Activated naive CD4-positive, alpha-beta T cell treated with anti-CD3 and anti-CD28 coated beads, Interleukin-2, amount 10 ng/mL, durations not matched to agents 7 days and 5 days (primary cell): ENCODE results near the gene SERPINB2.
"Not testable (repeated sequence)": the region's sequence is repeated elsewhere in the genome, so short reads cannot be mapped to it uniquely, and the experiment has no call there.

ENCODE experiments used
- CTCF ChIA-PET: fragments of 350-600 bp; sonication (Branson Sonifier 250); formaldehyde crosslinking; loops from one replicate; lab custom pipeline; 2021; ENCODE audit warnings: antibody characterized with exemption; lab: Charles Lee
- DNase-seq: peaks from one replicate; pipeline ENCODE4 v3.0.0-alpha.2; 2020
- H3K27ac Mint-ChIP-seq: one replicate; pipeline ENCODE4 v1.8.0; 2021; ENCODE audit warnings: mild to moderate bottlenecking, moderate library complexity, mixed read lengths
- H3K27me3 Mint-ChIP-seq: one replicate; pipeline ENCODE4 v1.8.0; 2021; ENCODE audit warnings: mild to moderate bottlenecking, mixed read lengths
- H3K36me3 Mint-ChIP-seq: one replicate; pipeline ENCODE4 v1.8.0; 2021; ENCODE audit warnings: mixed read lengths
- H3K4me1 Mint-ChIP-seq: one replicate; pipeline ENCODE4 v1.8.0; 2021; ENCODE audit warnings: mixed read lengths
- H3K4me3 Mint-ChIP-seq: one replicate; pipeline ENCODE4 v1.8.0; 2021; ENCODE audit warnings: mild to moderate bottlenecking, moderate library complexity, mixed read lengths
- H3K9me3 Mint-ChIP-seq: one replicate; pipeline ENCODE4 v1.8.0; 2021; ENCODE audit warnings: mixed read lengths

SERPINB2 gene

DNA sequence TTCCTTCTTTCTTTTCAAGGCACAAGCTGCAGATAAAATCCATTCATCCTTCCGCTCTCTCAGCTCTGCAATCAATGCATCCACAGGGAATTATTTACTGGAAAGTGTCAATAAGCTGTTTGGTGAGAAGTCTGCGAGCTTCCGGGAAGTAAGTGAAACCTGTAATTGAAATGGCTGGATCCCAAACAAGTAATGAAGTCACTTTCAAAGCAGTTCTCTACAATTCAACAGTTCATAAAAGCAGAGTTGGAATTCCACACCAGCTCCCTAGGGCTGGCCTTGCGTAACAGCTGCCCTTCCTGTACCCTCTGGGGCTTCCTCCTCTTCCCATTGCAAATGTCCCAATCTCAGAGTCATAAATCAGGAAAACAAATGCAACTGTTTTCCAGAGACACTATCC lies 9.6 kb downstream of the SERPINB2 start:
- no peaks in the 10 kb centered on the region for H3K36me3 Mint-ChIP-seq
- no peaks in the 10 kb centered on the region for H3K27me3 Mint-ChIP-seq
- CTCF ChIA-PET, result interaction anchor here (1.0 kb wide), 1 partner anchor 39 kb away, joined by 4 read pairs; no protein-coding TSS in a partner anchor
- no peak overlapping the region for H3K4me3 Mint-ChIP-seq
- H3K27ac Mint-ChIP-seq, result no peak overlapping the region
- no peaks in the 10 kb centered on the region for H3K4me1 Mint-ChIP-seq
- DNase-seq, result no peak
- H3K9me3 Mint-ChIP-seq, result no peaks in the 10 kb centered on the region

DNA sequence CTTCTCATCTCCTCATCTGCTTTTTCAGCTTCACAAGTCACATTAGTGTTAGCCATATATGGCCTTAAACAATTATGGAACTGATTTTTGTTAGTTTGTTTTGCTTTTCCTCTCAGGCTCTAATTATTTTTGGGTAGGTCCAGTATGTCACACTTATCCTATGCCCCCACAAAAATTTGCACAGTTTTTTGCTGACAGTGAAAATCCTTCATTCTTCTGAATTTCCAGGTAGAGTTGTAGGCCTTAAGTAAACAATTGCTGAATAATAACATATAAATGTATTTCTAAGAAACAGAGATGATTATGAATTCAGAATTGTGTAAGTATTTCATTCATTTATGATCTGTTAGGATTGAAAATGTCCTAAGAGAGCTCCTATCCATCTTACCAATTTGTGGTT lies 11.7 kb downstream of the SERPINB2 start:
- H3K27ac Mint-ChIP-seq, result no peak overlapping the region
- no peaks in the 10 kb centered on the region for H3K36me3 Mint-ChIP-seq
- H3K27me3 Mint-ChIP-seq, result peaks cover 7% of the 10 kb centered on the region
- no peak for DNase-seq
- no peak overlapping the region for H3K4me3 Mint-ChIP-seq
- H3K4me1 Mint-ChIP-seq, result no peaks in the 10 kb centered on the region
- no peaks in the 10 kb centered on the region for H3K9me3 Mint-ChIP-seq
- CTCF ChIA-PET, result interaction anchor here (1.1 kb wide), 1 partner anchor 38 kb away, joined by 4 read pairs; no protein-coding TSS in a partner anchor

DNA sequence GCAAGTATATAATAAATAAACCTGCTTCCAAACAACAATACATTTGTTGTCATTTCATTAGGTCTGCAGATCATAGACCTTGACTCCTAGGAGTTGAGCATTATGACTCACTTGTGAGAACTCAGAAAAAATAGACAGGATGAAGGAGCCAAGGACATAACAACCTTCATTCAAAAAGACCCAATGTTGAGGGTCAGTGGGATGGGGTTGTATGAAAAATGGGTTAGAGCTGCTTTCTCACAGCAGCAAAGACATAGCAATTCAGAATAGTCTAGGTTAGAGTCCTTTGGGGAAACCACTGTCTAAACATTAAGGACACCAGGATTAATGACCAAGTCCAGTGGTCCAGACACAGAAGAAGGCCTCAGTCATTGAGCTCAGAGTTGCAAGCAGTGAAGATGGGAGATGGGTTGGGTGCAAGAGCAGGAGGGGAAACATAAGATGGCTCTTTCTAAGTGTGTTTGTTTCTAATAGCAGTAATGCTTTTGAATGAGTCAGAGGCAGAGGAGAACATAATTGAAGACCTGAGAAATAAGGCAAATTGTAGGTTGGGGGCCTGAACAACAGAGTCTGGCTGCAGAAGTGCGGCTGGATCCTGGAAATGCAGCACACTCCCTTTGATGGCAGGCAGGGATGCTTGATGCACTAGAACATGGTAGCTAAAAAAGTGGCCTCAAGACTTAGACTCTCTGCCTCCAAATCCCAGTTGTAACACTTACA lies 16.5 kb downstream of the SERPINB2 start:
- no peak overlapping the region for H3K4me3 Mint-ChIP-seq
- no peak for DNase-seq
- H3K27me3 Mint-ChIP-seq, result peaks cover 8% of the 10 kb centered on the region
- H3K36me3 Mint-ChIP-seq, result no peaks in the 10 kb centered on the region
- CTCF ChIA-PET, result no interaction called here
- no peaks in the 10 kb centered on the region for H3K4me1 Mint-ChIP-seq
- no peak overlapping the region for H3K27ac Mint-ChIP-seq
- no peaks in the 10 kb centered on the region for H3K9me3 Mint-ChIP-seq

DNA sequence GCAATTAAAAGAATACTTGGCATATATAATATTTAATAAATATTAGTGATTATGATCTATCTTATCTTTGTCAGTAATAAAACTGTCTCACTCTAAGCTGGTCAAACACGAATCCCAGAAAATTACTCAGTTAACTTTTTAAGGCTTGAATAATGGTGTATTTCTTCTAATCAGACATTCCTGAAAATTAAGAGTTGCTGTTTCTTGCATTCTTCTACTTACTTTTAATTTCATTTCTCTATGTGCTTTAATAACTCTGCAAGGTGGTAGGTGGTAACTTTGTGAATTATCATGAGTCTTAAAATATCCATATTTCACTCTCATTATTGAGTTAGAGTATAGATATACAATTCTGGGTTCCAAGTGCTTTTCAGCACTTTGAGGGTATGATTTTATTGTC lies 17.2 kb downstream of the SERPINB2 start:
- Mint-ChIP-seq H3K4me3 (no peak overlapping the region), H3K27ac (no peak overlapping the region), H3K9me3 (no peaks in the 10 kb centered on the region), H3K4me1 (no peaks in the 10 kb centered on the region), H3K36me3 (no peaks in the 10 kb centered on the region), H3K27me3 (peaks cover 8% of the 10 kb centered on the region)
- CTCF ChIA-PET, result no interaction called here
- no peak for DNase-seq

DNA sequence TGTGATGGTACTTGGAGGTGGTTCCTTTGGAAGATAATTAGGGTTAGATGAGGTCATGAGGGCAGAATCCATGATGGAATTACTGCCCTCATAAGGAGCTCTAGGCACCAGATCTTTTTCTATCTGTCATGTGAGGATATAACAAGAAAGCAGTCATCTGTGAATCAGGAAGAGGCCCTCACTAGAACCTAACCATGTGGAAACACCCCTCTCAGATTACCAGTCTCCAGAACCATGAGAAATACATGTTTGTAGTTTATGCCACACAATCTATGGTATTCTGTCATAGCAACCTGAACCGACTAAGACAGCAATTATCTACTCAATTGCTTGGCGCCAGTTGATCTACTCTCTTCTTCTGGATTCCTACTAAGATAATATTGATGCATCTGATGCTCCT lies 17.9 kb downstream of the SERPINB2 start:
- no peaks in the 10 kb centered on the region for H3K36me3 Mint-ChIP-seq
- peaks cover 8% of the 10 kb centered on the region for H3K27me3 Mint-ChIP-seq
- CTCF ChIA-PET, result no interaction called here
- H3K27ac Mint-ChIP-seq, result no peak overlapping the region
- DNase-seq, result no peak
- no peaks in the 10 kb centered on the region for H3K4me1 Mint-ChIP-seq
- H3K9me3 Mint-ChIP-seq, result no peaks in the 10 kb centered on the region
- no peak overlapping the region for H3K4me3 Mint-ChIP-seq

DNA sequence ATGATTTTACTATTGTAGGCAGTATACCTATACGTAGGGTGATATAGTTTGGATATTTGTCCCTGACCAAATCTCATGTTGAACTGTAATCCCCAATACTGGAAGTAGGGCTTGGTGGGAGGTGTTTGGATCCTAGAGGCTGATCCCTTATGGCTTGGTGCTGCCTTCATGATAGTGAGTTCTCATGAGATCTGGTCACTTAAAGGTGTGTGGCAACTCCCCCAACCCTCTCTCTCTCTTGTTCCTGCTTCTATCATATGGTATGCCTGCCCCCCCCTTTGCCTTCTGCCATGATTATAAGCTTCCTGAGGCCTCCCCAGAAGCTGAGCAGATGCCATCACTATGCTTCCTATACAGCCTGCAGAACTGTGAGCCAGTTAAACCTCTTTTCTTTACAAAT lies 18.6 kb downstream of the SERPINB2 start:
- Mint-ChIP-seq H3K9me3 (no peaks in the 10 kb centered on the region), H3K4me3 (no peak overlapping the region), H3K27ac (no peak overlapping the region), H3K36me3 (no peaks in the 10 kb centered on the region), H3K4me1 (no peaks in the 10 kb centered on the region), H3K27me3 (peaks cover 8% of the 10 kb centered on the region)
- CTCF ChIA-PET, result no interaction called here
- no peak for DNase-seq

DNA sequence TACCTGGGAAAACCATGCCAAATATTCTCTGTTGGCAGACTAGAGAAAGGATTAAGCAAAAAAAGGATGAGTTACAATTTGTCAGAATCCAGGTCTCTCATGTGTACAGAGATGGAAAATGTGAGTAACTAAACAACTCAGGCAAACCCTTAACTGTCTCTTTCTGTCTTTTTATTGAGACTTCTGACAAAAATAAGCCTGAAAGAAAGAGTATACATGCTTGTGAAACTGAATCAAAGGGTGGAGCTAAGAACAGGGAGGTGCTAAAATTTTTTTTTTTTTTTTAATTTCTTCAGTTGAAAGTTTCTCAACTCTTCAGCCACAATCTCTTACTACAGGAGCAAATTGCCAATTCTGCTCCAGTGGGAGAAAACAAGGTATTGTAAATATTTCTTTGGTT lies 20.2 kb downstream of the SERPINB2 start, which contains the start of gene SERPINB10:
Gene SERPINB10, plus strand, starts transcription at position 295 of the 400 bp plus-strand sequence. CDS start 7,553 bp downstream, outside the sequence.
- no peaks in the 10 kb centered on the region for H3K4me1 Mint-ChIP-seq
- DNase-seq, result no peak
- CTCF ChIA-PET, result no interaction called here
- no peaks in the 10 kb centered on the region for H3K9me3 Mint-ChIP-seq
- H3K36me3 Mint-ChIP-seq, result no peaks in the 10 kb centered on the region
- H3K27me3 Mint-ChIP-seq, result peaks cover 8% of the 10 kb centered on the region
- H3K4me3 Mint-ChIP-seq, result no peak within 1 kb of the TSS
- no peak within 1 kb of the TSS for H3K27ac Mint-ChIP-seq

DNA sequence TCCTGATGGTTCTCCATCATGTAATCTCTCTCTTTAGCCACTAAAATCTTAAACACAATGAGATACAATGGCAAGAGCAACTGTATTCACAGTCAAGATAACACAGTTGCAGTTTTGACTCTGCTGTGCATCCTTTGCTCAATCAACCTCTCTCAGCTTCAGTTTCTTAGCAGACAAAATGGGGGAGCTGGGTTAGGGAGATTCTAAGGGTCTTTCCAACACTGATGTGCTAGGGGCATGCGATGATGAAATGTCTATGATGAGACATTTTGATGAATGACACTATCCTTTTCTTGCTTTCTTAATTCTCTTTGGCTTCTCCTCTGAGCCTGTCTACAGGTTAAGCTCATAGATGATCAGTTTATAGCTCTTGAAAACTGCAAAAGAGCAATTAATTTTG lies 21.4 kb downstream of the SERPINB2 start:
- Mint-ChIP-seq H3K4me1 (no peaks in the 10 kb centered on the region), H3K27me3 (peaks cover 4% of the 10 kb centered on the region), H3K4me3 (no peak overlapping the region), H3K27ac (no peak overlapping the region), H3K36me3 (no peaks in the 10 kb centered on the region), H3K9me3 (no peaks in the 10 kb centered on the region)
- CTCF ChIA-PET, result no interaction called here
- no peak for DNase-seq

DNA sequence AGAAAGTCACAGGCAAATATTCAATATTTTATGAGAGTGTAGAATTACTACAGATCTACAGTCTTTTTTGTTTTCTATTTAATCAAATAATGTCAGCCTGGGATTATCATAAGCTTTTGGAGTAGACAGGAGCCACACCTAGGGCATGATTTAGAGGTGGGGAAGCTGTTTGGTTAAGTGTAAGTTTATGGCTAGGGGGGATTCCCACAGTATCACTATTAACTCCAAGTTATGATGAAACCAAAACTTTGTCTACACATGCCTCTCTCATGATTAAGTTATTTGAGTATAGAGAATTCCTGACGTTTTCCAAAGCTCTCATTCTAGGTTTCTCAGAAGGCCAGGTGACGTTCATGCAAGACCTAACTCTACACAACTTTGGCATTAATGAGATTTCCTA lies 22.4 kb downstream of the SERPINB2 start:
- no peaks in the 10 kb centered on the region for H3K9me3 Mint-ChIP-seq
- no peak overlapping the region for H3K27ac Mint-ChIP-seq
- DNase-seq, result no peak
- no peaks in the 10 kb centered on the region for H3K27me3 Mint-ChIP-seq
- no peak overlapping the region for H3K4me3 Mint-ChIP-seq
- CTCF ChIA-PET, result no interaction called here
- no peaks in the 10 kb centered on the region for H3K4me1 Mint-ChIP-seq
- no peaks in the 10 kb centered on the region for H3K36me3 Mint-ChIP-seq

DNA sequence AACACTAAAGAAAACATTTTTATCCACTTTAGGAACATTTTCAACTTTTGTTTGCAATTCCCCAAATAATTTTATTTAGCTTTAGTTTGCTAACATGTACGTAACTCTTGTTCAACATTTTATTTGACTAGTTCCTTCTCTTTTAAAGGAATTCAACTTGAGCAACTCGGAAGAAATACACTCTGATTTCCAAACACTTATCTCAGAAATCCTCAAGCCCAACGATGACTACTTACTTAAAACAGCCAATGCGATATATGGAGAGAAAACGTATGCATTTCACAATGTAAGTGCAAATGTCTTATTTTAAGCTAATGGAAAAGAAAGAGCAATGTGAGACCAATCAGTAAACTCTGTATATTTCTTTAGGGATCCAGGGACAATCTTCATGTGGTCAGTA lies 30.3 kb downstream of the SERPINB2 start:
- no peak for DNase-seq
- peaks cover 5% of the 10 kb centered on the region for H3K27me3 Mint-ChIP-seq
- no peaks in the 10 kb centered on the region for H3K9me3 Mint-ChIP-seq
- no peak overlapping the region for H3K4me3 Mint-ChIP-seq
- H3K27ac Mint-ChIP-seq, result no peak overlapping the region
- H3K36me3 Mint-ChIP-seq, result no peaks in the 10 kb centered on the region
- CTCF ChIA-PET, result no interaction called here
- H3K4me1 Mint-ChIP-seq, result no peaks in the 10 kb centered on the region

DNA sequence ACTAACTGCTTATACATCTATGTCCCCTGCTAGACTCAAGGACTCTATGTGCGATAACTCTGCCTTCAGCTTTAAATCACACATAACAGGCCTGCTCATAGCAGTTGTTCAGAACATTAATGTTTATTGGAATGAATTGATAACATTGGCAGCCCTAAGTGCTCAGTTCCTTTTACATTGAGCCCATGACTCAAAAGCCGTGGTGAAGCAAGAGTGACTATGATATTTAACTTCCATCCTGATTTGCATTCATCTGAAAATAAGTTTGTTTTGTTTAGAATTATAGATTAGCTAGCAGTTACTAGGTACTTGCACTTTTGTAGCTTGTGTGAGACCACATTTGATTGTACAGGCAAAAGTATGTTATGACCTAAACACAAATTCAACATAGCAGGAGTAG lies 34.5 kb downstream of the SERPINB2 start:
- no peaks in the 10 kb centered on the region for H3K9me3 Mint-ChIP-seq
- CTCF ChIA-PET, result interaction anchor here (1.4 to 1.5 kb wide), 2 partner anchors 15 to 98 kb away, joined by 3 to 4 read pairs; no protein-coding TSS in a partner anchor

DNA sequence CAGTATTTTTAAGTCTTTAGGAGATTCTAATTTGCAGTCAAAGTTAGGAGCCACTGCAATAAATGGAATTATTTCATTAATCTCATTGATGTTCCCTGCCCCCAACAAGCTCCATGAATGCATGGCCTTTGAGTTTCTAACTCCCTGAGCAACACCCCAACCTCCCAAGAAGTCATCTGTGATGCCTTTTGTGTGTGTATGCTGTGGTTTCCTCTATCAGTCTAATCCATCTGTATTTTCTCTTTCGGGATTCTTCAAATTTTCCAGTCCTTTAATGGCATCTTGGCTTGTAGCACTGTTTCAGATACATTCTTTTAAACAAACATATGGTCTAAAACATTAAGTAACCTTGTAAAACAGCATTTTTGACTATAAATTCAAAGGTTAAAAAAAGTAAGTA lies 37.0 kb downstream of the SERPINB2 start:
- CTCF ChIA-PET, result no interaction called here
- H3K36me3 Mint-ChIP-seq, result no peaks in the 10 kb centered on the region
- no peaks in the 10 kb centered on the region for H3K27me3 Mint-ChIP-seq

More for the DNA sequence above, 34.5 kb downstream of the SERPINB2 start:
- H3K4me3 Mint-ChIP-seq, result no peak overlapping the region
- DNase-seq, result no peak
- no peaks in the 10 kb centered on the region for H3K4me1 Mint-ChIP-seq
- H3K36me3 Mint-ChIP-seq, result no peaks in the 10 kb centered on the region
- peaks cover 5% of the 10 kb centered on the region for H3K27me3 Mint-ChIP-seq
- H3K27ac Mint-ChIP-seq, result no peak overlapping the region

DNA sequence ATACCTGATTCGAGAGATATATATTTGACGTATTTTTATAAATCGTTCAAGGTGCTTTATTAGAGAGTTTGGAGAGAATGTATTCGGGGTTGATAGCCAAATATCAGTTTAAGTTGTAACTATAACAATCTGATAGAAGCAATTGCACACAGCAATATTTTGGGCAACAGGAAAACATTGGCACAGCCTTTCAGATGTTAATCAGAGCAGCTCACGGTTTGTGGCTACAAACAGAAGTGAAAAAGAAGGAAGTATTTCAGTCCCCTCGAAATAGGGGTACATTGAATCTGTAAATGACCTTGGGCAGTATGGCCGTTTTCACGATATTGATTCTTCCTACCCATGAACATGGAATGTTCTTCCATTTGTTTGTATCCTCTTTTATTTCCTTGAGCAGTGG lies 40.8 kb downstream of the SERPINB2 start:
- Mint-ChIP-seq H3K4me1 (no peaks in the 10 kb centered on the region), H3K36me3 (no peaks in the 10 kb centered on the region), H3K27ac (no peak overlapping the region), H3K4me3 (no peak overlapping the region), H3K27me3 (peaks cover 10% of the 10 kb centered on the region), H3K9me3 (no peaks in the 10 kb centered on the region)
- no peak for DNase-seq
- CTCF ChIA-PET, result no interaction called here

More for the DNA sequence above, 37.0 kb downstream of the SERPINB2 start:
- no peaks in the 10 kb centered on the region for H3K9me3 Mint-ChIP-seq
- H3K4me3 Mint-ChIP-seq, result no peak overlapping the region
- H3K27ac Mint-ChIP-seq, result no peak overlapping the region
- no peaks in the 10 kb centered on the region for H3K4me1 Mint-ChIP-seq
- DNase-seq, result no peak

DNA sequence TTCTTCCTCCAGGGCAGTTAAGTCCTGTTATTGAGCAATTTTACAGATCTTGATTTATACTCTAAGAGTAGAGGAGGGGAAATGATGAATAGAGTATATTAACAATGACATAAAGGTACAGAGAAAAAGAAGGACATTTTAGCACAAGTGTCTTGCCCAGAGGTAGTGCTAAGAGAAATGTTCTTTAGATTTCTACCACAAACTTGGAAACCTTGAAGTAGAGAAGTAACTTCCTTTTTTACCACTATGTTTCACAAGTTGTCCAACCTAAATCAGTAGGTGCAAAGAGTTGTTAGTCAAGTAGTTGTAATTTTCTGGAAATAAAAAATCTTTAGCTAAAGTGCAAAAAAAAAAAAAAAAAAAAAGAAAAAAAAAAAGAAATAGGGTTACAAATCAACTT lies 41.9 kb downstream of the SERPINB2 start:
- H3K27me3 Mint-ChIP-seq, result peaks cover 10% of the 10 kb centered on the region
- CTCF ChIA-PET, H3K9me3 Mint-ChIP-seq, H3K4me3 Mint-ChIP-seq, DNase-seq, H3K36me3 Mint-ChIP-seq, H3K4me1 Mint-ChIP-seq, H3K27ac Mint-ChIP-seq: not testable (repeated sequence)

DNA sequence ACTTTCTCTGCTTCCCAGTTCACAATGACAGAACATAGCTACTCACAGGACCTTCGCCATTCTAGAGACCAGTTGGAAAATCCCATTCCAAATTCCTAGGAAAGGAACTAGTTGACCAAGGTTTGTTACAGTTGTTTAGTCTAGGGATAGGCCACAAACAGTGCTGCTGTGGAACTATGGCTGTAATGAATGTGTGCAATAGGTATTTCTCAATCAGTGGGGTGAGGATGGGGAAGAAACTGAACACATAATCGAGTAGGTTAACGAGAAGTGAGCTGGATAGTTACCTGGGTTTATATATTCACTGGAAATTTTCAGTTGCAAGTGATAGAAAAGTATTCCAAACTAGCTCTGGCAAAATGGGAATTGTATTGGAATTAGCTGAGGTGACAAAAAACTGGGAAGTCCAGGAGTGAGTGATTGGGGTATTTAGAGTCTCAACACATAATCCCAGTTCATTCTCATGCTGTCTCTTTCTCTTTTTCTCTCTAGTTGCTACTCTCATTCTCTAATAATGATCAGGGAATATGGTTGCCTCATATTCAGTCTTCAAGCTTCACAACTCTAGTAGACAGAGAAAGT lies 43.4 kb downstream of the SERPINB2 start:
- no peak for DNase-seq
- H3K9me3 Mint-ChIP-seq, result no peaks in the 10 kb centered on the region
- H3K4me1 Mint-ChIP-seq, result no peaks in the 10 kb centered on the region
- H3K27me3 Mint-ChIP-seq, result peaks cover 18% of the 10 kb centered on the region
- H3K27ac Mint-ChIP-seq, result no peak overlapping the region
- no peaks in the 10 kb centered on the region for H3K36me3 Mint-ChIP-seq
- no peak overlapping the region for H3K4me3 Mint-ChIP-seq
- CTCF ChIA-PET, result no interaction called here
